B cell (primary cell): ENCODE results near the gene AGAP1. TPM values are rescaled to one million over a fixed set of nuclear protein-coding genes. Genes with fewer than 3 reads are reported as not detected.

Experiments used
- ATAC-seq: fragments of 200-7000 bp; cut with Tn5 transposase; one replicate; pipeline ENCODE4 v1.10.0; 2021; ENCODE audit warnings: low read depth, mild to moderate bottlenecking, moderate number of reproducible peaks, moderate library complexity
- CTCF ChIA-PET: fragments of 350-600 bp; sonication (Branson Sonifier 250); formaldehyde crosslinking; loops from one replicate; lab custom pipeline; 2021; ENCODE audit warnings: antibody characterized with exemption, inconsistent platforms; lab: Charles Lee
- POLR2A ChIA-PET: fragments of 350-600 bp; sonication (Branson Sonifier 250); formaldehyde crosslinking; loops from one replicate; lab custom pipeline; 2021; ENCODE audit warnings: antibody characterized with exemption; lab: Charles Lee
- DNase-seq: peaks from one replicate; pipeline ENCODE4 v3.0.0; 2013
- H2AFZ ChIP-seq: 2 replicates; pipeline ENCODE4 v1.6.1; 2012; ENCODE audit warnings: mild to moderate bottlenecking, low read depth, low read length; ENCODE audit not compliant: insufficient read depth, poor library complexity, severe bottlenecking
- H3K27ac ChIP-seq, 2 donors: 1 replicate in 1 of 2; 2 replicates in 1 of 2; pipeline ENCODE4 v1.5.1; 2012 to 2013; ENCODE audit warnings: low read length in 2 of 2, mild to moderate bottlenecking in 2 of 2, moderate library complexity in 1 of 2
- H3K27me3 ChIP-seq, 4 experiments: fragments of 200-600 bp in 1 of 4; sonication (generic) in 1 of 4; replicated peaks in 1 of 4; 1 replicate in 2 of 4; 2 replicates in 2 of 4; pipeline versions ENCODE4 v1.6.1 to v1.7.0; 2013 to 2016; ENCODE audit warnings: low read length in 3 of 4, mild to moderate bottlenecking in 2 of 4, mixed read lengths in 1 of 4, moderate library complexity in 1 of 4; ENCODE audit not compliant: insufficient read depth in 4 of 4, control insufficient read depth in 3 of 4; ENCODE audit errors: control extremely low read depth in 1 of 4
- H3K36me3 ChIP-seq, 2 experiments: replicated peaks in 1 of 2; 1 replicate in 1 of 2; 2 replicates in 1 of 2; pipeline versions ENCODE4 v1.6.1 to v1.7.1; 2013; ENCODE audit warnings: low read length in 1 of 2; ENCODE audit not compliant: insufficient read depth in 2 of 2, control insufficient read depth in 1 of 2; ENCODE audit errors: control extremely low read depth in 1 of 2, extremely low read depth in 1 of 2
- H3K4me1 ChIP-seq, 2 donors: fragments of 200-600 bp in 1 of 2; sonication (generic) in 1 of 2; 1 replicate in 1 of 2; 2 replicates in 1 of 2; pipeline versions ENCODE4 v1.5.1 to v1.6.1; 2013 to 2017; ENCODE audit warnings: low read length in 2 of 2; ENCODE audit not compliant: control insufficient read depth in 2 of 2, insufficient read depth in 2 of 2
- H3K4me2 ChIP-seq: replicated peaks from 2 replicates; pipeline ENCODE3; 2012; ENCODE audit warnings: mild to moderate bottlenecking, low read depth, low read length; ENCODE audit not compliant: poor library complexity, severe bottlenecking
- H3K4me3 ChIP-seq, 5 experiments: fragments of 200-600 bp in 1 of 5; sonication (generic) in 1 of 5; 1 replicate in 3 of 5; 2 replicates in 2 of 5; pipeline versions ENCODE4 v1.5.1 to v1.7.0; 2011 to 2016; ENCODE audit warnings: low read length in 4 of 5, mild to moderate bottlenecking in 4 of 5, low read depth in 2 of 5, control low read depth in 1 of 5, moderate library complexity in 1 of 5; ENCODE audit not compliant: insufficient read depth in 1 of 5; ENCODE audit errors: control extremely low read depth in 1 of 5, extremely low read depth in 1 of 5
- H3K79me2 ChIP-seq: fragments of 200-600 bp; sonication (generic); one replicate; pipeline ENCODE4 v1.6.0; 2016; ENCODE audit warnings: low read length; ENCODE audit not compliant: control insufficient read depth, insufficient read depth
- H3K9ac ChIP-seq: fragments of 200-600 bp; sonication (generic); 2 replicates; pipeline ENCODE4 v1.6.1; 2017; ENCODE audit warnings: mild to moderate bottlenecking, low read length, moderate library complexity
- H3K9me3 ChIP-seq, 3 donors: one replicate each; pipeline versions ENCODE4 v1.6.1 to v1.7.1; 2013; ENCODE audit warnings: low read length in 2 of 3; ENCODE audit not compliant: control insufficient read depth in 2 of 3, insufficient read depth in 1 of 3; ENCODE audit errors: control extremely low read depth in 1 of 3
- H4K20me1 ChIP-seq: 2 replicates; pipeline ENCODE4 v1.6.0; 2012; ENCODE audit warnings: mild to moderate bottlenecking, low read length; ENCODE audit not compliant: insufficient read depth, control insufficient read depth, poor library complexity, severe bottlenecking
- H3K27ac Mint-ChIP-seq: one replicate; pipeline ENCODE4 v1.8.0; 2021; ENCODE audit warnings: mixed read lengths
- H3K27me3 Mint-ChIP-seq: one replicate; pipeline ENCODE4 v1.8.0; 2021; ENCODE audit warnings: mixed read lengths
- H3K4me1 Mint-ChIP-seq: one replicate; pipeline ENCODE4 v1.8.0; 2021; ENCODE audit warnings: mixed read lengths
- H3K4me3 Mint-ChIP-seq: one replicate; pipeline ENCODE4 v1.8.0; 2021; ENCODE audit warnings: mixed read lengths
- H3K9me3 Mint-ChIP-seq: one replicate; pipeline ENCODE4 v1.8.0; 2022; ENCODE audit warnings: mixed read lengths; ENCODE audit not compliant: insufficient read depth
- CTCF ChIP-seq: fragments of 200-600 bp; IDR thresholded peaks from one replicate; pipeline ENCODE4 v1.8.0; 2022; ENCODE audit warnings: antibody characterized with exemption, mild to moderate bottlenecking
- EZH2 ChIP-seq: IDR thresholded peaks from 2 replicates; pipeline ENCODE4 v1.6.1; 2012; ENCODE audit warnings: borderline replicate concordance, low read depth, mild to moderate bottlenecking, moderate library complexity, low read length; ENCODE audit not compliant: insufficient read depth, poor library complexity, severe bottlenecking
- WGBS: methylation state at CpG from one replicate; pipeline ENCODE4 v1.1.5; 2013; ENCODE audit warnings: missing lambda C conversion rate; ENCODE audit not compliant: insufficient coverage; 5-methylcytosine and 5-hydroxymethylcytosine counted together
- intact Hi-C: fragments of 100-400 bp; cut with micrococcal nuclease; formaldehyde crosslinking; loops from one replicate; pipeline ENCODE4 v1.10.0; 2022
- polyA plus RNA-seq: library from polyadenylated mRNA; depleted of rRNA; stranded (reverse); fragments of >200 nt; gene quantifications from 2 replicates; pipeline ENCODE4 v1.2.3, GENCODE V29; 2012
- total RNA-seq, 2 donors: library from RNA; stranded (reverse); fragments of 120-200 nt in 1 of 2; gene quantifications; 1 replicate in 1 of 2; 2 replicates in 1 of 2; pipeline versions ENCODE4 v1.2.3 to v1.2.4, GENCODE V29; 2013 to 2022

The AGAP1 gene
- total and polyA plus RNA-seq, 2 donors (not counting 1 experiment from before 2014, with no cell fraction given): 0.01 TPM; not detected in 1

GRCh38 chr2:236171181-236171679 is 677.4 kb downstream of the AGAP1 start:
- Histone ChIP-seq H4K20me1 (no peaks in the 10 kb centered on the region), H3K27me3 (peaks cover 0 to 76% (median 37%) of the 10 kb centered on the region in 4 experiments), H3K9me3 (peaks cover 0 to 29% (median 0%) of the 10 kb centered on the region in 3 donors), H2AFZ (no peak overlapping the region), H3K4me1 (peaks cover 0 to 9% of the 10 kb centered on the region in 2 donors), H3K4me3 (no peak overlapping the region), H3K36me3 (no peaks in the 10 kb centered on the region), H3K4me2 (no peak overlapping the region), H3K9ac (no peak overlapping the region), H3K27ac (no peak overlapping the region), H3K79me2 (no peaks in the 10 kb centered on the region)
- Mint-ChIP-seq H3K4me1 (peaks cover 7% of the 10 kb centered on the region), H3K9me3 (no peaks in the 10 kb centered on the region), H3K27ac (no peak overlapping the region), H3K4me3 (no peak overlapping the region), H3K27me3 (peaks cover 64% of the 10 kb centered on the region)
- TF ChIP-seq EZH2 (no peak), CTCF (no peak)
- ATAC-seq (no peak), DNase-seq (no peak)
- ChIA-PET POLR2A (no interaction called here), CTCF (no interaction called here)
- intact Hi-C loops: no loop called here
- 17% methylated on average over 24 of the region's 27 CpGs for WGBS

- TF ChIP-seq EZH2 (no peak), CTCF (no peak)
- peaks cover 63% of the 10 kb centered on the region for H3K27me3 Mint-ChIP-seq
- CTCF ChIA-PET: no interaction called here
- no peaks in the 10 kb centered on the region for H3K9me3 Mint-ChIP-seq
- peaks cover 0 to 4% of the 10 kb centered on the region in 2 donors for H3K4me1 ChIP-seq
- no peaks in the 10 kb centered on the region for H4K20me1 ChIP-seq
- no peak overlapping the region for H3K27ac ChIP-seq
- intact Hi-C loops: no loop called here
- H3K4me2 ChIP-seq: no peak overlapping the region
- no peak overlapping the region for H3K4me3 Mint-ChIP-seq
- peaks cover 0 to 25% (median 0%) of the 10 kb centered on the region in 3 donors for H3K9me3 ChIP-seq
- no peak for DNase-seq
- POLR2A ChIA-PET: no interaction called here
- ATAC-seq: no peak
- no peak overlapping the region for H2AFZ ChIP-seq
- WGBS: 20% methylated on average over 8 of the region's 16 CpGs
- H3K4me1 Mint-ChIP-seq: peaks cover 1% of the 10 kb centered on the region
- H3K36me3 ChIP-seq: no peaks in the 10 kb centered on the region
- no peak overlapping the region for H3K4me3 ChIP-seq
- H3K79me2 ChIP-seq: no peaks in the 10 kb centered on the region
- no peak overlapping the region for H3K9ac ChIP-seq
- peaks cover 0 to 73% (median 35%) of the 10 kb centered on the region in 4 experiments for H3K27me3 ChIP-seq
- H3K27ac Mint-ChIP-seq: no peak overlapping the region
These were observed 677.9 kb downstream of the AGAP1 start for GRCh38 chr2:236171680-236172254.
